ENCODE results near the gene KIAA1671.
"Not testable (repeated sequence)": the region's sequence is repeated elsewhere in the genome, so short reads cannot be mapped to it uniquely, and the experiment has no call there.

The KIAA1671 gene

GRCh38 chr22:25165785-25166184, 213.3 kb downstream of the KIAA1671 start:
- DNase-seq (ENCODE audit: low spot score in 2 of 2) (no peak), ATAC-seq (no peak)
- H3K9me3 Mint-ChIP-seq, result no peaks in the 10 kb centered on the region
- no peak overlapping the region for H3K27ac Mint-ChIP-seq
- no peaks in the 10 kb centered on the region for H3K36me3 Mint-ChIP-seq
- peaks cover 20% of the 10 kb centered on the region for H3K4me1 Mint-ChIP-seq
- no peak overlapping the region for H3K4me3 Mint-ChIP-seq

- Mint-ChIP-seq H3K36me3 (no peaks in the 10 kb centered on the region), H3K27ac (no peak overlapping the region), H3K4me1 (peaks cover 13% of the 10 kb centered on the region), H3K9me3 (no peaks in the 10 kb centered on the region), H3K4me3 (no peak overlapping the region)
- DNase-seq (ENCODE audit: low spot score in 2 of 2) (no peak), ATAC-seq (no peak)
Measured at GRCh38 chr22:25166266-25167040, 213.9 kb downstream of the KIAA1671 start.

GRCh38 chr22:25167082-25167481, 214.6 kb downstream of the KIAA1671 start:
- no peak for ATAC-seq
- H3K4me1 Mint-ChIP-seq, result peaks cover 12% of the 10 kb centered on the region
- no peak overlapping the region for H3K27ac Mint-ChIP-seq
- no peaks in the 10 kb centered on the region for H3K9me3 Mint-ChIP-seq
- DNase-seq (ENCODE audit: low spot score in 2 of 2), result no peak
- no peaks in the 10 kb centered on the region for H3K36me3 Mint-ChIP-seq
- H3K4me3 Mint-ChIP-seq, result no peak overlapping the region

GRCh38 chr22:25167834-25168601, 215.5 kb downstream of the KIAA1671 start:
- ATAC-seq (no peak), DNase-seq (ENCODE audit: low spot score in 2 of 2) (no peak)
- no peaks in the 10 kb centered on the region for H3K9me3 Mint-ChIP-seq
- H3K27ac Mint-ChIP-seq, result no peak overlapping the region
- no peak overlapping the region for H3K4me3 Mint-ChIP-seq
- H3K36me3 Mint-ChIP-seq, result no peaks in the 10 kb centered on the region
- peaks cover 12% of the 10 kb centered on the region for H3K4me1 Mint-ChIP-seq

GRCh38 chr22:25169278-25170031, 216.9 kb downstream of the KIAA1671 start:
- Mint-ChIP-seq H3K36me3 (no peaks in the 10 kb centered on the region), H3K4me1 (peaks cover 9% of the 10 kb centered on the region), H3K9me3 (no peaks in the 10 kb centered on the region), H3K27ac (no peak overlapping the region), H3K4me3 (no peak overlapping the region)
- no peak for DNase-seq (ENCODE audit: low spot score in 2 of 2)
- ATAC-seq, result no peak

- DNase-seq (ENCODE audit: low spot score in 2 of 2) (no peak), ATAC-seq (no peak)
- no peak overlapping the region for H3K4me3 Mint-ChIP-seq
- peak overlapping the region; percentile 46 for H3K27ac Mint-ChIP-seq
- no peaks in the 10 kb centered on the region for H3K9me3 Mint-ChIP-seq
- no peaks in the 10 kb centered on the region for H3K36me3 Mint-ChIP-seq
- H3K4me1 Mint-ChIP-seq, result no peaks in the 10 kb centered on the region
Measured at GRCh38 chr22:25170426-25170980, 218.0 kb downstream of the KIAA1671 start.

GRCh38 chr22:25172153-25172552, 219.6 kb downstream of the KIAA1671 start:
- no peak for DNase-seq (ENCODE audit: low spot score in 2 of 2)
- ATAC-seq, result peak; percentile 76
- Mint-ChIP-seq H3K4me1 (no peaks in the 10 kb centered on the region), H3K36me3 (no peaks in the 10 kb centered on the region), H3K4me3 (no peak overlapping the region), H3K9me3 (no peaks in the 10 kb centered on the region), H3K27ac (no peak overlapping the region)

- ATAC-seq (no peak), DNase-seq (ENCODE audit: low spot score in 2 of 2) (no peak)
- H3K36me3 Mint-ChIP-seq, result no peaks in the 10 kb centered on the region
- no peaks in the 10 kb centered on the region for H3K9me3 Mint-ChIP-seq
- no peaks in the 10 kb centered on the region for H3K4me1 Mint-ChIP-seq
- no peak overlapping the region for H3K4me3 Mint-ChIP-seq
- H3K27ac Mint-ChIP-seq, result no peak overlapping the region
Measured at GRCh38 chr22:25174156-25174887, 221.8 kb downstream of the KIAA1671 start.

- DNase-seq (ENCODE audit: low spot score in 2 of 2) (no peak), ATAC-seq (no peak)
- Mint-ChIP-seq H3K9me3 (peaks cover 4% of the 10 kb centered on the region), H3K4me3 (no peak overlapping the region), H3K27ac (no peak overlapping the region), H3K36me3 (no peaks in the 10 kb centered on the region), H3K4me1 (no peaks in the 10 kb centered on the region)
Measured at GRCh38 chr22:25174888-25175411, 222.4 kb downstream of the KIAA1671 start.

GRCh38 chr22:25176175-25176574, 223.7 kb downstream of the KIAA1671 start:
- Mint-ChIP-seq H3K36me3 (no peaks in the 10 kb centered on the region), H3K9me3 (peaks cover 5% of the 10 kb centered on the region), H3K27ac (no peak overlapping the region)

GRCh38 chr22:25176799-25177198, 224.3 kb downstream of the KIAA1671 start:
- ATAC-seq, result no peak
- H3K4me3 Mint-ChIP-seq, result no peak overlapping the region
- H3K4me1 Mint-ChIP-seq, result no peaks in the 10 kb centered on the region
- peaks cover 5% of the 10 kb centered on the region for H3K9me3 Mint-ChIP-seq
- no peaks in the 10 kb centered on the region for H3K36me3 Mint-ChIP-seq
- no peak for DNase-seq (ENCODE audit: low spot score in 2 of 2)
- no peak overlapping the region for H3K27ac Mint-ChIP-seq

More at GRCh38 chr22:25176175-25176574, 223.7 kb downstream of the KIAA1671 start:
- DNase-seq (ENCODE audit: low spot score in 2 of 2) (no peak), ATAC-seq (no peak)
- Mint-ChIP-seq H3K4me1 (no peaks in the 10 kb centered on the region), H3K4me3 (no peak overlapping the region)

GRCh38 chr22:25177226-25177625, 224.7 kb downstream of the KIAA1671 start:
- Mint-ChIP-seq H3K27ac (no peak overlapping the region), H3K36me3 (no peaks in the 10 kb centered on the region), H3K4me1 (no peaks in the 10 kb centered on the region), H3K4me3 (no peak overlapping the region), H3K9me3 (peaks cover 5% of the 10 kb centered on the region)
- no peak for ATAC-seq
- no peak for DNase-seq (ENCODE audit: low spot score in 2 of 2)

GRCh38 chr22:25177895-25178294, 225.4 kb downstream of the KIAA1671 start:
- Mint-ChIP-seq H3K9me3 (peaks cover 5% of the 10 kb centered on the region), H3K4me1 (no peaks in the 10 kb centered on the region), H3K4me3 (no peak overlapping the region), H3K36me3 (no peaks in the 10 kb centered on the region), H3K27ac (no peak overlapping the region)
- no peak for DNase-seq (ENCODE audit: low spot score in 2 of 2)
- ATAC-seq, result no peak

- H3K27ac Mint-ChIP-seq; H3K9me3 Mint-ChIP-seq; H3K4me1 Mint-ChIP-seq; DNase-seq (ENCODE audit: low spot score in 2 of 2); H3K36me3 Mint-ChIP-seq; H3K4me3 Mint-ChIP-seq: not testable (repeated sequence)
- ATAC-seq, result peak; percentile 48
Measured at GRCh38 chr22:25178348-25178747, 225.8 kb downstream of the KIAA1671 start.
